ENCODE data around the gene ZNF207.
"Not testable (repeated sequence)": the region's sequence is repeated elsewhere in the genome, so short reads cannot be mapped to it uniquely, and the experiment has no call there.

ZNF207 gene

DNA sequence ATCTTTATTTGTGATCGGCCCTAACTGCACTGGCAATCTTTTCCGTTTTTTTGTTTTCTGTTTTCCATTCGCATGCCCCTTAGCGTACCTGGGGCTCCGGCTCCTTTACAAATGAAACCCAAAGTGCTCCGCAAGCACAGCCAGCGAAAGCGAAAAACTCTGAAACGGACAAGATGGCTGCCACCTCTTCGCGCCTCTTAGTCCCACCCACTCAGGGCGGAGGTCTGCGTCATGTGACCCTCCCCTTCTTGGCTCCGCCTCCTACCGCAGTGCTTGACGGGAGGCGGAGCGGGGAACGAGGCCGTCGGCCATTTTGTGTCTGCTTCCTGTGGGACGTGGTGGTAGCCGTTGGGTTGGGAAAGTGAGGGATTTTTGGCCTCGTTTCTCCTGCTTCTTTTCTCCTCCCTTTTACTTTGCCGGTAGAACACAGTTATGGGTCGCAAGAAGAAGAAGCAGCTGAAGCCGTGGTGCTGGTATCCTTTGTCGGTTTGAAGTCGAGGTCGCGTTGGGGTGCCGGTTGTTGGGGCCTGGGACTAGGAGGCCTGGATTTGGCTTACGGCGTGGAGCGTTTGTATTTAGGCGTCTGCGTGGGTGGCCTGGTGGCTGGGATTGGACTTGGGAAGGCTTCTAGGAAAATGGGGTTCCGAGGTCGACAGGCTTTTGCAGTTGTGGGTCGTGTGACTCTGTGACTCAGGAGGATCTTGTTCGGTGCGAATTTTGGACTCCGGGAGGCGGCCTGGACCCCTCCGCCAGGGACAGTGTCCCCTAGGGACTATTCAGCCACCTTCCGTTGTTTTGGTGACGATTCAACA lies at the start of gene ZNF207:
ZNF207 (plus strand) TSS at position 304 of the 812 bp plus-strand sequence; CDS start at position 433, 129 bp downstream.
- Histone ChIP-seq H3K9me3 (no peaks in the 10 kb centered on the region), H3K9ac (peak within 1 kb of the TSS; percentile 100), H3K27ac (peak within 1 kb of the TSS; percentile 99), H3K27me3 (no peaks in the 10 kb centered on the region), H3K4me3 (peak within 1 kb of the TSS; percentile 99), H3K36me3 (peaks cover 33% of the 10 kb centered on the region), H4K20me1 (peaks cover 48% of the 10 kb centered on the region), H3K4me1 (peaks cover 47% of the 10 kb centered on the region), H3K4me2 (peak within 1 kb of the TSS; percentile 89)
- no peak for TF ChIP-seq Cebpa-rat (IDR thresholded peaks at IDR 0.05)

DNA sequence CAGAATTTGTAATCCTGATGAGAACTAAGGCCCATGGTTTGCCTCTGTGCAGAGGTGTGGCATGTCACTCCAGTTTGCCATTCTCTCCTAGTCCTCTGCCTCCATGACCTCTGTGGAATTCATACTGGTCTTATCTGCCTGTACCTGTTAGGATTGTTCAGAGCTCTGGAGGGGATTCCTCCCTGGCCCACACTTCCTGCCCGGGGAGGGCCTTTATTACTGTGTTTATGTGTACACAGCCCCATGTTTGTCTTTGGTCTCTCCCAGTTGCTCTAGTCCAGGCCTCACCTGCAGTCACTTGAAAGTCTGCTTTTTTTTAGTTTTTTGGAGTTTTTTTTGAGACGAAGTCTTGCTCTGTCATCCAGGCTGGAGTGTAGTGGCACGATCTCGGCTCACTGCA lies 47.9 kb upstream of the ZNF207 start:
- Histone ChIP-seq H3K27me3 (no peaks in the 10 kb centered on the region), H3K4me3 (no peak overlapping the region), H3K36me3 (no peaks in the 10 kb centered on the region), H3K4me1 (peaks cover 19% of the 10 kb centered on the region), H3K9ac (no peak overlapping the region), H3K27ac (no peak overlapping the region), H3K9me3 (no peaks in the 10 kb centered on the region), H4K20me1 (no peaks in the 10 kb centered on the region), H3K4me2 (no peak overlapping the region)
- TF ChIP-seq Cebpa-rat (IDR thresholded peaks at IDR 0.05): no peak

- H3K4me2 ChIP-seq: no peak overlapping the region
- peaks cover 27% of the 10 kb centered on the region for H3K4me1 ChIP-seq
- H4K20me1 ChIP-seq: no peaks in the 10 kb centered on the region
- H3K27me3 ChIP-seq: no peaks in the 10 kb centered on the region
- H3K36me3 ChIP-seq: no peaks in the 10 kb centered on the region
- H3K9me3 ChIP-seq: no peaks in the 10 kb centered on the region
- no peak overlapping the region for H3K27ac ChIP-seq
- no peak for TF ChIP-seq Cebpa-rat (IDR thresholded peaks at IDR 0.05)
- no peak overlapping the region for H3K9ac ChIP-seq
- no peak overlapping the region for H3K4me3 ChIP-seq
These were observed 46.9 kb upstream of the ZNF207 start for GRCh38 chr17:32302860-32303649.

GRCh38 chr17:32303781-32304288 lies 46.1 kb upstream of the ZNF207 start:
- Histone ChIP-seq H3K4me2 (no peak overlapping the region), H3K27me3 (no peaks in the 10 kb centered on the region), H3K27ac (no peak overlapping the region), H3K4me3 (no peak overlapping the region), H3K9me3 (no peaks in the 10 kb centered on the region), H3K36me3 (no peaks in the 10 kb centered on the region), H3K4me1 (peaks cover 24% of the 10 kb centered on the region), H4K20me1 (no peaks in the 10 kb centered on the region), H3K9ac (no peak overlapping the region)
- no peak for TF ChIP-seq Cebpa-rat (IDR thresholded peaks at IDR 0.05)

DNA sequence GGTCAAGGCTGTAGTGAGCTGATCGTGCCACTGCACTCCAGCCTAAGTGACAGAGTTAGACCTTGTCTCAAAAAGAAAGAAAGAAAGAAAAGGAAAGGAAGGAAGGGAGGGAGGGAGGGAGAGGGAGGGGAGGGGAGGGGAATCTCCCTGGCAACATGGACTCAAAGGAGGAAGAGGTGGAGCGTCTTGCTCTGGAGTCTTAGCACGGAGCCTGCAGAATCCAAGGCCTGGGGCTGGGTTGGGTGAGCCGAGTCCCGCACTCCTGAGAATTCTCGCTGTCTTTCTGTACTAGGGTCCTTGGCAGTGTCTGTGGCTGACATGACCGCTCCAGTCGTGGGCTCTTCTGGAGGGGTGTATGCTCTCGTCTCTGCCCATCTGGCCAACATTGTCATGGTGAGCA lies 44.9 kb upstream of the ZNF207 start:
- Histone ChIP-seq H3K36me3 (no peaks in the 10 kb centered on the region), H3K4me1 (peaks cover 20% of the 10 kb centered on the region), H3K27ac (no peak overlapping the region), H3K27me3 (no peaks in the 10 kb centered on the region), H3K9ac (no peak overlapping the region), H3K4me3 (no peak overlapping the region), H3K9me3 (no peaks in the 10 kb centered on the region), H4K20me1 (no peaks in the 10 kb centered on the region), H3K4me2 (no peak overlapping the region)
- no peak for TF ChIP-seq Cebpa-rat (IDR thresholded peaks at IDR 0.05)

DNA sequence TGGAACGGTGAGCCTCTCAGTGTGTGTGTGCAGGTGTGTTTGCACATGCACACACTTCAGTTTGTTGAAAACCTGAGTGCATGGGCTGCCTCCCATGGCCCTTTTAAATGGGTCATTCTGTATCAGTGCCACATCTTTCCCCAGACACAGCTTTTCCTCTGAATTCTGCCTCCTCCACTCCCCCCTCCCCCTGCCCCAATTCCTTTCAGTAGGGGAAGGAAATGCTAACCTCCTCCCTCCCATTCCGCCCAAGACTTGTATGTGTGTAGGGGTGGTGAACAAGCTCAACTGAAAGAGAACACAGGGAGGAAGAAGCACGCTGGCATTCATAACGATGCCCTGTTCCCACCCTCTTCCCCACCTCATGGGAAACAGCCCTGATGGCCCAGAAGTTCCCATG lies 42.3 kb upstream of the ZNF207 start:
- TF ChIP-seq Cebpa-rat (IDR thresholded peaks at IDR 0.05): no peak
- Histone ChIP-seq H3K36me3 (no peaks in the 10 kb centered on the region), H3K27ac (no peak overlapping the region), H3K4me3 (no peak overlapping the region), H3K27me3 (no peaks in the 10 kb centered on the region), H3K9me3 (no peaks in the 10 kb centered on the region), H4K20me1 (no peaks in the 10 kb centered on the region), H3K9ac (no peak overlapping the region), H3K4me2 (peak overlapping the region; percentile 13; the same call in 1 of the 2 replicates), H3K4me1 (peaks cover 20% of the 10 kb centered on the region)

DNA sequence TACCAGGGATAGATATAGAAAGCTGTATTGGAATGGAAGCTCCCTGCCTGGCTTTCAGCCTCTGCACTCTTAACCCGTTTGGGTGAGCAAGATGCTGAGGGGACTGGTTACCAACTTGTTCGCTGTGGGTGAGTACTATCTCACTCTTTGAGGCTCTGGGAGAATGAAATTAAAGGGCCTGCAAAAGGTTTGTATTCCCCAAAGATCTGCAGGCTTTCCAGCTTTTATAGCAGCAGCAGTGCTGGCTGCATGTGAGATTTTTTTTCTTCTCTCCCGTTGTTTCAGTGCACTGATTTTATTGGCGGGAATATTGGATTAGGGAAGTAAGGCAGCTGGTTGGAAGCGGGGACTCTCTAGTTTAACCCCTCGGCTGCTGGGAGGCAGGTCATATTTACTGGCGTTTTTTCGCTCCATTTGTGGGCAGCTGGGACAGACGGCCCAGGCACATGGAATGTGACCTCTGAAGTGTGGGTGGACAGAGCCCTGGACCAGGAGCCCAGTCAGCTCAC lies 38.9 kb upstream of the ZNF207 start:
- Histone ChIP-seq H3K9ac (no peak overlapping the region), H3K36me3 (no peaks in the 10 kb centered on the region), H3K9me3 (no peaks in the 10 kb centered on the region), H4K20me1 (no peaks in the 10 kb centered on the region), H3K27ac (no peak overlapping the region), H3K27me3 (no peaks in the 10 kb centered on the region), H3K4me2 (no peak overlapping the region), H3K4me3 (no peak overlapping the region), H3K4me1 (peaks cover 10% of the 10 kb centered on the region)
- no peak for TF ChIP-seq Cebpa-rat (IDR thresholded peaks at IDR 0.05)

- Histone ChIP-seq H3K4me2 (no peak overlapping the region), H3K4me3 (no peak overlapping the region), H3K9me3 (no peaks in the 10 kb centered on the region), H3K36me3 (no peaks in the 10 kb centered on the region), H4K20me1 (no peaks in the 10 kb centered on the region), H3K4me1 (no peaks in the 10 kb centered on the region), H3K9ac (no peak overlapping the region), H3K27ac (no peak overlapping the region), H3K27me3 (no peaks in the 10 kb centered on the region)
- TF ChIP-seq Cebpa-rat (IDR thresholded peaks at IDR 0.05): no peak
These were observed 35.3 kb upstream of the ZNF207 start for GRCh38 chr17:32314636-32315035.

DNA sequence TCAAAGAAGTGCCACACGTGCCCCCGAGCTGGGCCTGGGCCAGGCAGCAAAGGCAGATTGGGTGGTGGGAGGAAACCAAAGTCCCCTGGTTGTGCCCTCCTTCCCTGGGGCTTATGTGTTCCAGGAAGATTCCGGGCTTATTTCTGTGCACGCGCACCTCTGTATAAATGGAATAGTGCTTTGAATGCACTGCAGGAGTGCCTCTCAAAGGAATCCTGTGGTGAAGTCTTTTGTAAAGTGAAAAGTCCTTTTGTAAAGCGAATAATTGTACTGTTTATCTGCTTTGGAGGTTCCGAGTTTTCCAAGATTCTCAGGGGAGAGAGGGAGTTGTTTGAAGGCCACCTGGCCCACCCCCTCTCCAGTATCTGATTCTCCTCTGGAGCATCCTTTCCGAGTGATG lies 34.8 kb upstream of the ZNF207 start:
- Histone ChIP-seq H3K9me3 (no peaks in the 10 kb centered on the region), H3K36me3 (no peaks in the 10 kb centered on the region), H3K9ac (no peak overlapping the region), H4K20me1 (no peaks in the 10 kb centered on the region), H3K4me1 (no peaks in the 10 kb centered on the region), H3K4me2 (no peak overlapping the region), H3K27me3 (no peaks in the 10 kb centered on the region), H3K27ac (no peak overlapping the region), H3K4me3 (no peak overlapping the region)
- no peak for TF ChIP-seq Cebpa-rat (IDR thresholded peaks at IDR 0.05)

DNA sequence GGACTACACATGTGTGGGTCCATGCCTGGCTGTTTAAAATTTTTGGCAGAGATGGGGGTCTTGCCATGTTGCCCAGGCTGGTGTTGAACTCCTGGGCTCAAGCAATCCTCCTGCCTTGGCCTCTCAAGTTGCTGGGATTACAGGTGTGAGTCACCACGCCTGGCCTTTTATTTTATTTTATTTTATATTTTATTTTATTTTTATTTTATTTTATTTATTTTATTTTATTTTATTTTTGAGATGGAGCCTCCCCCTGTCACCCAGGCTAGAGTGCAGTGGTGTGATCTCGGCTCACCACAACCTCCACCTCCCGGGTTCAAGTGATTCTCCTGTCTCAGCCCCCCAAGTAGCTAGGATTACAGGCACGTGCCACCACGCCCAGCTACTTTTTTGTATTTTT lies 33.3 kb upstream of the ZNF207 start:
- H3K4me3 ChIP-seq, H3K9me3 ChIP-seq, H3K4me1 ChIP-seq, H3K36me3 ChIP-seq, H4K20me1 ChIP-seq, H3K9ac ChIP-seq, H3K27ac ChIP-seq, H3K27me3 ChIP-seq, H3K4me2 ChIP-seq: not testable (repeated sequence)
